GM12891 (cell line): Measurements from ENCODE around the gene DPP10.

Experiments
- DNase-seq: peaks from one replicate; pipeline ENCODE4 v3.0.0; 2011; ENCODE audit warnings: low spot score; ENCODE audit not compliant: insufficient read length
- FAIRE-seq: peaks from 2 replicates; lab custom pipeline; 2011; peaks lifted over from hg19 to GRCh38; lab: Jason Lieb, UNC
- PAX5 ChIP-seq: IDR thresholded peaks from 2 replicates; pipeline ENCODE4 v1.6.1; 2011; ENCODE audit warnings: low read length, moderate library complexity, mild to moderate bottlenecking; ENCODE audit not compliant: insufficient read depth, severe bottlenecking
- POLR2A ChIP-seq: IDR thresholded peaks from 2 replicates; pipeline ENCODE4 v1.6.1; 2011; ENCODE audit warnings: low read depth, low read length, control low read depth
- POLR2AphosphoS5 ChIP-seq: IDR thresholded peaks from 2 replicates; pipeline ENCODE4 v1.6.1; 2011; ENCODE audit warnings: low read depth, low read length, control low read depth
- POU2F2 ChIP-seq: IDR thresholded peaks from 2 replicates; pipeline ENCODE4 v1.6.1; 2011; ENCODE audit warnings: low read depth, mild to moderate bottlenecking, control low read depth, low read length, moderate library complexity
- SPI1 ChIP-seq: IDR thresholded peaks from 2 replicates; pipeline ENCODE4 v1.6.1; 2011; ENCODE audit warnings: low read depth, low read length, control low read depth
- TAF1 ChIP-seq: IDR thresholded peaks from 2 replicates; pipeline ENCODE4 v1.6.1; 2011; ENCODE audit warnings: low read depth, low read length, control low read depth

DPP10 gene

GRCh38 chr2:115529627-115530026, 1087.2 kb downstream of the DPP10 start:
- no peak for FAIRE-seq
- no peak for DNase-seq
- TF ChIP-seq POLR2A (no peak), POLR2AphosphoS5 (no peak), POU2F2 (no peak), SPI1 (no peak), TAF1 (no peak), PAX5 (no peak)

GRCh38 chr2:115533081-115533480, 1090.6 kb downstream of the DPP10 start:
- no peak for TF ChIP-seq POLR2AphosphoS5
- no peak for TF ChIP-seq POU2F2
- TF ChIP-seq TAF1: no peak
- no peak for TF ChIP-seq POLR2A
- TF ChIP-seq SPI1: no peak
- TF ChIP-seq PAX5: no peak
- FAIRE-seq (no peak), DNase-seq (no peak)

GRCh38 chr2:115541814-115542213, 1099.4 kb downstream of the DPP10 start:
- DNase-seq (no peak), FAIRE-seq (no peak)
- TF ChIP-seq POU2F2 (no peak), POLR2AphosphoS5 (no peak), TAF1 (no peak), SPI1 (no peak)

- no peak for TF ChIP-seq TAF1
- TF ChIP-seq POU2F2: no peak
- no peak for TF ChIP-seq POLR2AphosphoS5
- TF ChIP-seq PAX5: no peak
- no peak for TF ChIP-seq POLR2A
- TF ChIP-seq SPI1: no peak
- FAIRE-seq (no peak), DNase-seq (no peak)
Measured at GRCh38 chr2:115542331-115542730, 1099.9 kb downstream of the DPP10 start.

- FAIRE-seq (no peak), DNase-seq (no peak)
- TF ChIP-seq PAX5: no peak
- no peak for TF ChIP-seq TAF1
- no peak for TF ChIP-seq POLR2A
- no peak for TF ChIP-seq POU2F2
- TF ChIP-seq POLR2AphosphoS5: no peak
- TF ChIP-seq SPI1: no peak
Measured at GRCh38 chr2:115543024-115543423, 1100.6 kb downstream of the DPP10 start.

GRCh38 chr2:115543461-115543860, 1101.0 kb downstream of the DPP10 start:
- TF ChIP-seq SPI1 (no peak), TAF1 (no peak), POLR2A (no peak), POU2F2 (no peak), PAX5 (no peak), POLR2AphosphoS5 (no peak)
- no peak for DNase-seq
- FAIRE-seq: no peak

GRCh38 chr2:115549611-115550130, 1107.2 kb downstream of the DPP10 start:
- TF ChIP-seq POU2F2: no peak
- no peak for TF ChIP-seq SPI1
- TF ChIP-seq PAX5: no peak
- TF ChIP-seq TAF1: no peak
- TF ChIP-seq POLR2A: no peak
- TF ChIP-seq POLR2AphosphoS5: no peak
- no peak for DNase-seq
- FAIRE-seq: no peak

- DNase-seq: no peak
- no peak for FAIRE-seq
- TF ChIP-seq POLR2AphosphoS5 (no peak), PAX5 (no peak), POLR2A (no peak), TAF1 (no peak), SPI1 (no peak), POU2F2 (no peak)
Measured at GRCh38 chr2:115552726-115553125, 1110.3 kb downstream of the DPP10 start.

- FAIRE-seq (no peak), DNase-seq (no peak)
- TF ChIP-seq PAX5 (no peak), SPI1 (no peak), TAF1 (no peak), POLR2A (no peak), POU2F2 (no peak), POLR2AphosphoS5 (no peak)
Measured at GRCh38 chr2:115554153-115554552, 1111.7 kb downstream of the DPP10 start.

GRCh38 chr2:115558725-115559124, 1116.3 kb downstream of the DPP10 start:
- no peak for TF ChIP-seq POLR2A
- TF ChIP-seq PAX5: no peak
- no peak for TF ChIP-seq POLR2AphosphoS5
- TF ChIP-seq TAF1: no peak
- no peak for TF ChIP-seq POU2F2
- TF ChIP-seq SPI1: no peak
- no peak for FAIRE-seq

GRCh38 chr2:115560666-115561065, 1118.2 kb downstream of the DPP10 start:
- FAIRE-seq (no peak), DNase-seq (no peak)
- no peak for TF ChIP-seq POU2F2
- no peak for TF ChIP-seq POLR2A
- TF ChIP-seq POLR2AphosphoS5: no peak
- no peak for TF ChIP-seq SPI1
- no peak for TF ChIP-seq PAX5
- no peak for TF ChIP-seq TAF1

More at GRCh38 chr2:115558725-115559124, 1116.3 kb downstream of the DPP10 start:
- no peak for DNase-seq
